PC-3 (cell line): ENCODE data around the gene ELK4.

ENCODE experiments used
- CTCF ChIP-seq: fragments of 300-600 bp; sonication (generic); conservative IDR thresholded peaks from 2 replicates; pipeline ENCODE4 v1.5.1; 2017; ENCODE audit warnings: antibody characterized with exemption, low read depth, mild to moderate bottlenecking, low read length
- EZH2phosphoT487 ChIP-seq: fragments of 300-600 bp; sonication (generic); IDR thresholded peaks from 2 replicates; pipeline ENCODE4 v1.6.1; 2018; ENCODE audit warnings: mild to moderate bottlenecking, antibody characterized with exemption, low read length, borderline replicate concordance

- TF ChIP-seq CTCF (no peak), EZH2phosphoT487 (no peak)
Measured at GRCh38 chr1:205604825-205605505, 26.8 kb downstream of the ELK4 start.
